ENCODE results near the gene TBC1D1.

TBC1D1 gene

GRCh38 chr4:37998226-37998625, 107.3 kb downstream of the TBC1D1 start:
- TF ChIP-seq CTCF (IDR thresholded peaks at IDR 0.05; ENCODE audit: control insufficient read depth, extremely low read depth, insufficient read depth): no peak
- no peak for DNase-seq (ENCODE audit: low read depth)

GRCh38 chr4:37999000-37999716, 108.3 kb downstream of the TBC1D1 start:
- DNase-seq (ENCODE audit: low read depth): no peak
- no peak for TF ChIP-seq CTCF (IDR thresholded peaks at IDR 0.05; ENCODE audit: control insufficient read depth, extremely low read depth, insufficient read depth)
- H3K4me3 ChIP-seq (ENCODE audit: low read depth, low read length): no peak overlapping the region

More at GRCh38 chr4:37998226-37998625, 107.3 kb downstream of the TBC1D1 start:
- no peak overlapping the region for H3K4me3 ChIP-seq (ENCODE audit: low read depth, low read length)

DNA sequence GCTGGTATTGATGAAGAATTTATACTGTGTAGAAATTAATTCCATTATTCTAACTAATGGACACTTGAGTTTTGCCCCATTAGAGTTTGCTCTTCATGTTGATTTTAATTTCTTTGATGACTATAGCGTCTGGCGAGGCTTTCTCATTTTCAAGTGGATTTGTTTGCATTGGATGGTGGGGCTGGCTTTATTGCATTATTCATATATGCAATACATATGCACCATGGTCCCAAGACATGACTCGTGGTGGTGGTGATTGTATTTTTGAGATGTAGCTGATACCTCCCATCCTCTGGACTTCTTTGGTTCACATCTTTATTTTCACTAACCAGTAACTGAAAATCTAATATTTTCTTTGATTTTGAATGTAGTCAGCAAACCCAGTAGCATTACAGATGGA, 109.1 kb downstream of the TBC1D1 start:
- H3K4me3 ChIP-seq (ENCODE audit: low read depth, low read length): no peak overlapping the region
- no peak for TF ChIP-seq CTCF (IDR thresholded peaks at IDR 0.05; ENCODE audit: control insufficient read depth, extremely low read depth, insufficient read depth)

GRCh38 chr4:38001927-38002326, 111.0 kb downstream of the TBC1D1 start:
- no peak for TF ChIP-seq CTCF (IDR thresholded peaks at IDR 0.05; ENCODE audit: control insufficient read depth, extremely low read depth, insufficient read depth)
- no peak overlapping the region for H3K4me3 ChIP-seq (ENCODE audit: low read depth, low read length)
- no peak for DNase-seq (ENCODE audit: low read depth)

More for the DNA sequence above, 109.1 kb downstream of the TBC1D1 start:
- no peak for DNase-seq (ENCODE audit: low read depth)

GRCh38 chr4:38002451-38003071, 111.7 kb downstream of the TBC1D1 start:
- DNase-seq (ENCODE audit: low read depth): no peak
- H3K4me3 ChIP-seq (ENCODE audit: low read depth, low read length): no peak overlapping the region
- TF ChIP-seq CTCF (IDR thresholded peaks at IDR 0.05; ENCODE audit: control insufficient read depth, extremely low read depth, insufficient read depth): no peak

DNA sequence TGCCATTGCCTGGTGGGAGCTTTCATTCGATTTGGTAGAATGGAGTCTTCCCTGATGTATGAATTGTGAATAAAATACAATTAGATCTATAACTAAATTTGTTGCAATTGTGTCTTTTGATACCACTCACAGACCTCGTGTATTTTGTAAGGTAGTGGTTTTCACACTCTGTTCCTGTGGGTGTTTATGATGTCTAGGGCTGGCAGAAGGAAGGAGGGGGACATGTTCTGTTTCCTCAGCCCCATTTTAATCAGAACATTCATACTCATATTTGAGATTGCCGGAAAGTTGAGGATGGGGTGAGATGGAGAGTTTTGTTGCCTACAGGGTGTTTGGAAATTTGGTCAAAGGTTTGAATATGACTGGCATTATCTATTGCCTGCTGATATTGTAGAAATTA, 112.2 kb downstream of the TBC1D1 start:
- no peak for TF ChIP-seq CTCF (IDR thresholded peaks at IDR 0.05; ENCODE audit: control insufficient read depth, extremely low read depth, insufficient read depth)
- no peak for DNase-seq (ENCODE audit: low read depth)
- no peak overlapping the region for H3K4me3 ChIP-seq (ENCODE audit: low read depth, low read length)
